Activated CD8-positive, alpha-beta memory T cell treated with anti-CD3 and anti-CD28 coated beads, Interleukin-2, amount 50 U/mL, for 24 hours (primary cell): ENCODE data around the gene KRT82.
A peak's percentile ranks its signal among the peaks of the same experiment; 100 is the strongest.

ENCODE experiments used
- DNase-seq: peaks from one replicate; pipeline ENCODE4 v3.0.0-alpha.2; 2020; ENCODE audit errors: extremely low read depth

Gene KRT82

DNA sequence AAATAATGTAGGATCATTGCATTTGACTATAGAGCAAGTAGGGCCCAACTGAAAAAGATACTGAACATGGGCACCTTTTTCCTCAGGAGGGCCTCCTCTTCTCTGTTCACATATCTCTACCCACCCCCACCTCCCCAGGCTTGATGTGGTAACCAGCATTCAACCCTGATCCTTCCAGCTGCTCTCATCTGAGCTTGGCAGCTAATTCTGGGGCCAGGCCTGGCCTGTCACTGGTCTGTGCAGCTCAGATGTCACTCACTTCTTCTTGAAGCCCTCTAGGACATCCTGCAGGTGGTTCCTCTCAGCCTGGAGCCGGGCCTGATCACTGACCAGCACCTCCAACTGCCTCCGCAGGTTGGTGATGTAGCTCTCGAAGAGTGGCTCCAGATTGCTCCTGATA, 22.8 kb downstream of the KRT82 start:
- no peak for DNase-seq

- no peak for DNase-seq
These were observed 23.3 kb downstream of the KRT82 start for GRCh38 chr12:52382854-52383253.

- DNase-seq: no peak
These were observed 24.9 kb downstream of the KRT82 start for GRCh38 chr12:52381206-52381605.

DNA sequence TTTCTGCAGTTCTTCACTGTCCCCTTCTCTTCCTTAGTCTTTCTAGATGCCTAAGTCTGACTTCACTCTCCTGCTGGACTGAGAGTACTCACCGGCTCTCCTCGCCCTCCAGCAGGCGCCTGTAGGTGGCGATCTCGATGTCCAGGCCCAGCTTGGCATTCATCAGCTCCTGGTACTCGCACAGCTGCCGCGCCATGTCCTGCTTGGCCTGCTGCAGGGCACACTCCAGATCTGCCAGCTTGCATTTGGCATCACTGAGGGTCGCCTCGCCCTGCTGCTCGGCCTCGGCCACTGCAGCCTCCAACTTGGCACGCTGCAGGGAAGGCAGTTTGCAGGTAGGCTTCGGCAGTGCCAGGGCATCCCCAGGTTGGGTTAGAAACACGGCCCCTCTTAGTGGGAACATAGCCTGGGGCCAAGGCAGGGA, 25.9 kb downstream of the KRT82 start:
- DNase-seq: no peak

DNA sequence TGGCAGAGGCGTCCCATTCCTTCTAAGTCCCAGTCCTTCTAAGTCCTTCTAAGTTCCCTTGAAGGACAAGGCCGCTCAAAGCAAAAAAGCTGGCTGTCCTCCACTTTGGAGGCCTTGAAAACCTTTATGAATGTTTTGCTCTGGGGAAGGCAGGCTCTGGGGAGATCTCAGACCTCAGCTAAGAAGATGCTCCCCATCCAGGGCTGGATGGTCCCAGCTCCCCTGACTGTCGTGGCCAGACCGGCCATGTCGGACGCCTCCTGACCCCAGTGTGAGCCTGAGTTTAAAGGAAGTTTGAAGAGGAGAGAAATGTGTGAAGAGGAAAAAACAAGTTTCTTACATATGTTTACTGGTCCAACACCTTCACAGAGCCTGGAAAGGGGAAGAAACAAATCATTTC, 26.6 kb downstream of the KRT82 start:
- DNase-seq: no peak

DNA sequence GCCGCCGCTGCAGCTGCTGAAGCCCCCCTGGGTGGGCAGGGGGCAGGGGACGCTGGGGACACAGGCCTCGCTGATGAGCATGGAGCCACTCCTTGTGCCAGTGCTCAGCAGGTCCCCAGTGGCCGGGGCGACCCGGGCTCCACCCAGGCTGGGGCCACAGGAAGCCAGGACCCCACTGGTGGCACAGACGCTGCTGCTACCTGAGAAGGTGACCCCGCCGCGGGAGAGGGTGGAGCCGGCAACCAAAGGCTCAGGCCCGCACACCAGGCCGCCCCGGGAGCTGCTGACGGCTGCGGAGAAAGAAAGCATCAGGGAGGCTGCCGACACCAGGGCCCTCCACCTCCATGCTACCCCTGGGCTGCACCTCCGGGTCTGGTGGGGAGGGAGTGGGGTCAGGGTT, 28.0 kb downstream of the KRT82 start:
- no peak for DNase-seq

DNA sequence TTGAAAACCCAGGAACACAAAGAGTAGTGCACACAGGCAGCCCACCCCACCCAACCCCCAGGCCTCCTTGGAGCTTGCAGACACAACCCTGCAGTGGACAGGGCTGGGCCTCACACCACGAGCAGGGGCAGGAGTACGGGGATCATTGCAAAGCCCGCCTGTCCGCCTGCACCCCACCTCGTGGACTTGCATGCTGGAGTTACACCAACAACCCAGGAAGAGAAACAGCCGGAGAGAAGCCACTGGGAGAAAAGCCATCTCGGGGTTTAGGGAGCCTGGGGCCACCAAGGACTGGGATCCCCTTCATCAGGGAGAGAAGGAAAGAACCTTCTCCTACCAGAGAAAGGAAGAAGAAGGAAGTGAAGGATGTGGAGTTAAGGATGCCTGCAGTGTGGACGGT, 28.9 kb downstream of the KRT82 start:
- DNase-seq: no peak

DNA sequence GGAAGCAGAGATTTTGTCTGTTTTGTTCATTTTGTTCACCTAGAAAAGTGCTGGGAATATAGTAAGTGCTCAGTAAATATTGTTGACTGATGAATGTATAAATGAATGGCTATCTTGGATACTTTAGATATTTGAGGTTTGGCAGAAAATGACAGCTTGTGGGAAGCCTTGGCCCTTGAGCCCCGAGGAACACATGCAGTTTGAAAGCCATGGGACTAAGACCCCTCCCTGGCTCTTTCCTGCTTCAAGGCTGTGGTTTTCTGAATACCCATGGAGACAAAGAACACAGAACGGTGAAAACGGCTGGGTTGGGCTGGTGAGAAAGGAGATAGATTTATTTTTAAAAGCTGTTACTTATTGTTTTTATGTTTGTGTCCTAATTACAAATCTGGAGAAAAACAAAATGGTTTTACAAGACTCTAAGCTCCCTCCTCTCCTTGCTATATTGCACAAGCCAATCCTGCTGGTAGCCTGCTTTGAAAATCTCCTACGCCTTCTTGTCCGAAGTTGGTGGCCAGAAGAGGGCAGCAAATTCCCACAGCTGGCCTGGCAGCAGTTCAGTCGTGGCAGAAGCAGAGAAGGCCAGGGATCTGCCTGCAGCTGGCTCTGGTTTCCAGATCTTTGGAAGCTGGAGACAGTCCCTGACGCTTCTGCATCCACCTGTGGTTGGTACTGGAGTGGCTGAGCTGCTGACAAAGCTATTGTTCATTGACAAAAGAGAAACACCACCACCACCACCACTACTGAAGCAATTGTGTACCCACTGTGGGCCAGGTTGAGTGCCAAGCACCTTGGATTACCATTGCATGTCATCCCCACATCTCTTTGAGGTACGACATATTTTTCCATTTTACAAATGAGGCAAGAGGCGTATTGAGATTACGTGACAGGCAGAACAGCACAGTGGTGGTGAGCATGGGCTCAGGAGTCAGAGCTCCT, 33.6 kb downstream of the KRT82 start:
- DNase-seq: peak; percentile 14

- DNase-seq: no peak
These were observed 34.4 kb downstream of the KRT82 start for GRCh38 chr12:52371716-52372115.

DNA sequence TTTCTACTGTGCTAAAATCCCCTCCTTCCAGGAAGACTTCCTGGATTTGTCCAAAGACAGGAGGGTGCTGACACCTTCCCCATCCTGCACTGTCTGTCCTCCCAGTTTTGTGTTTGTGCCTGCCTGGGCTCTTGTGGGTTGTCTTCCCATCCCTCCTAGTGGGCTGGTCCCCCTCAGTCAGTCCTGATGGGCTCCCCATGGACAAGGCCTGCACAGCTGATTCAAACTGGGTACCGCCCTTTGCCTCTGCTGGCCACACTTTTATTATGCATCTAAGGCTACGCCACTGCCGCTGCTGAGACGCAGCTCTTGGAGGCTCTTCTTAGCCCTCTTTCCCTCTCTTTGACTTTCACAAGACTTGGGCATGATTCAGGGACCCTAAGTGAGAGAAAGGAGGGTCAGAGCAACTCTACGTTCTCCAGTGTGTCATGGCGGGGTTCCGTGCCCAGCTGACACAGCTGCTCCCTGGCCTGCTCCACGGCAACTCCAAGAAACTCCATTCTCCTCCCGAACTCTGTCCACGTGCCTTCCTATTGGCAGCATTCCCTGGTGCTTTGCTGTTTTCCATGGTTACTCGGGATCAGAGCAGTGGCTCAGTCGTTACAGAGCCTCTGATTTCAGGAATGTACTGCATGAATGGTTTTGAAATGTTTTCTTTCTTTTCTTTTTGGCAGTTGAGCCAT, 35.1 kb downstream of the KRT82 start:
- DNase-seq: no peak

GRCh38 chr12:52369809-52370208, 36.3 kb downstream of the KRT82 start:
- no peak for DNase-seq

DNA sequence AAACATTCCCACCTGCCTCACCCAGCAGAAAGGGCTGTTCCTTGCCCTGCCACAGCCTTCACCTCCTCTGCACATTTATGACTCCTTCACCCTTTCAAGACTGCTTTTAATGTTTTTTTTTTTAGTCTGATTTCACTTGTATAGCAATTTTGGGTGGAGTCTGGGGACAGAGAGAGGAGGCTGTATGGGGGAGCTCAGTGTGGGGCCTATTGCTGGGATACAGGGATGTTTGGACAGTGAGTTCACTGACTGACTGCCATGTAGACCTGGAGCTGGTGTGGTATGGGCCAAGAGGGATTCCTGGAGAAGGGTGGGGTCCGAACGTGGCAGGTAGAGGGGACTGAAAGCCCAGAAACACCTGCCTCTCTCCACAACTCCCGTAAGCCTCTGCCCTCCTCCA, 36.9 kb downstream of the KRT82 start:
- no peak for DNase-seq

DNA sequence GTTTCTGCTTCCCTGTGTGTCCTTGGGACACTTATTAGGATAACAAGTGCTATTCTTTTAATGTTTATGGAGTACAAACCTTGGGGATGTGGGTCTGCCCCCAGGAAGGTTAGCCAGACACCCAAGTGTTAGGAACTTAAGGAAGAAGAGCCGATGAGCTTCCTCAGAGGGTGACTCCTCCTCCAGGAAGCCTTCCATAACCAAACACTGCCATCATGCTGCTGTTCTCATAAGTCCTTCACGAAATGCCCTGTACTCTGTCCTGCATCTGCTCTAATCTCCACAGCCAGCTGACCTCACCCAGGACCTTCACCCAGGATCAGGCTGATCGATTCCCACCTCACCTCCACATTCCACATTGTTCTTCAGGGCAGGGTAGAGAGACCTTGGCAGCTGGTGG, 37.6 kb downstream of the KRT82 start:
- no peak for DNase-seq

GRCh38 chr12:52367876-52368275, 38.3 kb downstream of the KRT82 start:
- no peak for DNase-seq

GRCh38 chr12:52366738-52367485, 39.2 kb downstream of the KRT82 start, which contains the start of gene KRT85:
Gene KRT85 (minus strand): TSS chr12:52367481. CDS start chr12:52367405, 76 bp downstream.
- no peak for DNase-seq

DNA sequence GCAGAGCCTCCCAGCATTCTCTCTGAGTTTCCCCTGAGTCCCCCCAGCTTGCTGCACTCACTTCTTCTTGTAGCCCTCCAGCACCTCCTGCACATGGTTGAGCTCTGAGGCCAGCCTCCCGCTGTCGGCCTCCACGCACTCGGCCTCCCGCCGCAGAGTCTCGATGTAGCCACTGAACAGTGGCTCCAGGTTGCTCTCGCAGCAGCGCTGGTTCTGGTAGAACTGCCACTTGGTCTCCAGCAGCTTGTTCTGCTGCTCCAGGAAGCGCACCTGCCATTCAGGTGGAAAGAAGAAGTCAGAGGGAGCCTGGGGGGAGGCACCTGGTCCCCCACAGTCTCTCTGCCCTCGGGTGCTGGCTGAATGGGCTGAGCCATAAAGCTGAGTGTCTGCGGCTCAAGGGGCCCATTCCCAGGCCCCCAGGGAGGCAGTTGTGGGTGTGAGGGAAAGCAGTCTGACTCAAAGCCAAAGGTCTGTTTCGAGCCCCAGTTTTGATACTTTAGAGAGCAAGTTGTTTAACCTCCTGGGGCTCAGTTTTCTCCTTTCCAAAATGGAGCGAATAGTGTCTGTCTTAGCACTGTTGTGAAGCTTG, 41.1 kb downstream of the KRT82 start:
- no peak for DNase-seq

- no peak for DNase-seq
These were observed 42.1 kb downstream of the KRT82 start for GRCh38 chr12:52364061-52364460.

DNA sequence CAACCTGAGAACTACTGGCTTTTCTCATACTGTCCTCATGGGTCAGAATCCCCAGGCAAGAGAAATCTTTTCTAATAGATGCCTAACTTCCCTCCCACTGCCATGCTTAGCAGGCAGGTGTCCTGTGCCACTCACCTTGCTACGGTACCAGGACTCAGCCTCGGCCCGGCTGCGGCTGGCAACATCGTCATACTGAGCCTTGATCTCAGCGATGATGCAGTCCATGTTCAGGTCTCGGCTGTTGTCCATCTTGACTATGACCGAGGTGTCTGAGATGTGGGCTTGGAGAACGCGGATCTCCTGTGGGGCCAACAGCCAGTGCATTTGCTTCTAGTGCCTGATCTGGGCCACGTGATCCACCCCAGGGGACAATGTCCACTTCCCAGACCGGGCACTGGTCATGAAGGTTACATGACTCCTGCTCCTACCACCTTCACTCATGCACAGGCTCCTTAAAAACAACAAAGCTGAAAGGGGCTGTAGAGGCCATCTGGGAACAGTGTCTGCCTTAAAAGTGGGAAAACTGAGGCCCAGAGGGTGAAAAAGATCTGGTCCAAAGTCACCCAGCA, 42.9 kb downstream of the KRT82 start:
- DNase-seq: no peak

- no peak for DNase-seq
These were observed 43.9 kb downstream of the KRT82 start for GRCh38 chr12:52362118-52362726.

GRCh38 chr12:52361553-52361952, 44.6 kb downstream of the KRT82 start:
- no peak for DNase-seq

- DNase-seq: no peak
These were observed 45.4 kb downstream of the KRT82 start for GRCh38 chr12:52360663-52361271.
